HG03575 (cell line): ENCODE measurements around the gene LAMTOR2.

ENCODE experiments used
- ATAC-seq: cut with Tn5 transposase; IDR thresholded peaks from one replicate; pipeline ENCODE4 v1.9.1; 2021; ENCODE audit not compliant: unreplicated experiment, insufficient number of reproducible peaks, low FRiP score; ENCODE audit errors: extremely low read depth

Gene LAMTOR2

DNA sequence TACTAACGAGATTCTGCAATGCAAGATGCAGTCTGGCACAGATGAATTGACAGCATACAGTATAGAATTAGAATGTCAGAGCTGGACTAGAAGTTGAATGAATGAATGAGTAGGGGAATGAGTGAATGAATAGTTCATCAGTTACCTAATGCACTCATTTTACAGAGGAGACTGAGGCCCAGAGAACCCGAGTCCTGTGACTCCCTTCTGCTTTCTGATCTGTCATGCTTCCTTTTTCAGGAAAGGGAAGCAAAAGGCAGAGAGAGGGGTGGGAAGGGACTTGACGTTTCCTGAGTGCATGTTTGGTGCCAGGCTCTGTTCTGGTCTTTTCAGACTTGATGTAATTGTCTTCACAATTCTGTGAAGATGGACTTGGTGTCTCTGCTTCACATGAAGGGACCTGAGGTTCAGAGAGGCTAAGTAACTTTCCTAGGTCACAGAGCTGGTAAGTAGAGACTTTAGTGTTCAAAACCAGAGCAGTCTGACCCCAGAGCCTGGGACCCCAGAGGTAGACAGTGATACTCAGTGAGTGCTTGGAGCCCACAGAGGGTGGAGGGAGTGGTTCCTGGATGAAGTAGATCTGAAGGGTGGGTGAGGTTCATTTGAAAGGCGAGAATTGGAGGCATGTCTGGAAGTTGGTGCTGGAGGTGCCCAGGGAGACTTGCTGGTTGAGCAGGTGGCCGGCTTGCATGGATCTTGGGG, 35.7 kb downstream of the LAMTOR2 start:
- no peak for ATAC-seq

DNA sequence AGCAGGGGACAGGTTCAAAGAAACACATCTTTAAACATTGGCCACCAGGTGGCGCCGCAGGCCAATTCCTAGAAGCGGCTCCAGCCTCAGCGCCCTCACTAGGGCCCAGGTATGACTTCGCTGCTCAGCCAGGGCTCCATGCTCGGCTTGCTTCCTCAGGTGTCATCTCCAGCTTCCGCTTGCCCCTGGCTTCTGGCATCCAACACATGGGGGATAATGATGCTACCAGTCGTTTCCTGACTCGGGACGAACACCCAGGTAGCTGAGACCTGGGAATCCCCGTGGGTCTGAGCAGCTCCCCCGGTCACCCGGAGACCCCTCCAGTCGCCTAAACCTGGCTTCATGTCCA, 36.2 kb downstream of the LAMTOR2 start:
- no peak for ATAC-seq

DNA sequence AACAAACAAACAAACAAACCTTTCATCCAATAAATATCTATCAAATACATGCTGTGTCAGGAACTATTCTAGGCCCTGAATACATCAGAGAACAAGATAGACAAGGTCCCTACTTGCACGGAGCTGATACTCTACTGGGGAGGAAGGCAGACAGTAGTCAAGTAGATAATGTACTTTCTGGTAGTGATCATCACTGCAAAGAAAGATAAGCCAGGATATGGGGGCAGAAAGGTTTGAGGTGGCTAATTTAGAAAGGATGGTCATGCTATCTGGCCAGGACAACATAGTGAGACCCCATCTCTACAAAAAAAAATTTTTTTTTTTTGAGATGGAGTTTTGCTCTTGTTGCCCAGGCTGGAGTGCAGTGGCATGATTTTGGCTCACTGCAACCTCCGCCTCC, 37.0 kb downstream of the LAMTOR2 start:
- no peak for ATAC-seq

DNA sequence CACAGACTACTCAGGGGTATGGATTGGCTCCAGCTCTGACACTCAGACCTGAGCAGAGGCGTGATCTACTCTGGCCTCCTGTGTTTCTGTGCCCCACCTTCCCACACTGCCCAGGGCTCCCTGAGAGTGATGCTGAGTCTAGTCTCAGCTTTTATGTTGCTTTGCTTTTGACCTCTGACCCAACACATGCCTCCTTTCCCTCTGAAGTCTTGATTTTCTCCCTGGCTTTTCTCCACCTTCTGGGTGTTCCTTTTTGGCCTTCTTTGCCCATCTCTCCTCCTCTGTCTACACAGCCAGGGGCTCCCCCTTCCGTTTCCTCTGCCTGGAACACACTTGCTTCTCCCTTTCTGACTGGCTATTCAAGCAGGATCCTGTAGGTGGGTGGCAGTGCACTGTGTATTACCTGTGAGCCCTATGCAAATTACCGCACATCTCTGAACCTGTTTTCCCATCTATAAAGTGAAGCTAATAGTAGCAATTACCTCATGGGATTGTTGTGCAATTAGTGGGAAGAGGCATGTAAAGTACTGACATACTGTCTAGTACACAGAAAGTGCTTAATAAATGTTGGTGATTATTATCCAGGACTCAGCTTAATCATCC, 41.4 kb downstream of the LAMTOR2 start:
- no peak for ATAC-seq

DNA sequence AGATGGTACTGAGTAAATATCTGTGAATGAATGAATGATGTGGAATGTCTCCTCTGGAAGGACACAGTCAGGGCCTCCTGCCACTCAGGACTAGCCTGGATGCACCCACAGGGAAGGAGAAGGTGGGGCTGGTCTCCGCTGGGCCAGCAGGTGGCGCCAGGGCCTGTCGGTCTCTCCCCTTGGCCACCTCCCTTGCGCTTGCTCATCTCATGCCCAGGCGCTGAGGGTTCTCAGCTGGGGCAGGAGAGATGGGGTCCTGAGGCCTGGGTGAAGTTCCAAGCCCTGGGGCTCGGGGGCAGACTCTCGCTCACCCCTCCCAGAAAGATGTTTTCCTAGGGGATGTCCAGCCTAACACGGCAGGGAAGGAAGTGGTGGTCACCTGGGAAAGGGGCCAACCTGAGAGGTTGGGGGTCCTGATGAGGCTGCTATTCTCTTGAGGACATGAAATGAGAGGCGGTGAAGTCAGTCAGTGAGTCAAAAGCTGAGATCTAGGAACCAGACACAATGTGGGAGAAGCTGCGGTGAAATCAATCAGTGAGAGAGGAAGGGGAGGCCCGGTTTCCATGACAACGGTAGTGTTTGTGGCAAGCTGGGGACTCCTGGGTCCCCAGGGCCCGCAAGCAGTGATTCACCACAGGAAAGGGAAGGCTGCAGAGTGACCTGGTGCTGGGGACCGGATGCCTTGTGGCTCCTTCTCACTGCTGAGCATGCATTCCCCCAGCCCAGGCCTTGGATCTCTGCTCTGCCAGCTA, 42.2 kb downstream of the LAMTOR2 start:
- ATAC-seq = no peak

DNA sequence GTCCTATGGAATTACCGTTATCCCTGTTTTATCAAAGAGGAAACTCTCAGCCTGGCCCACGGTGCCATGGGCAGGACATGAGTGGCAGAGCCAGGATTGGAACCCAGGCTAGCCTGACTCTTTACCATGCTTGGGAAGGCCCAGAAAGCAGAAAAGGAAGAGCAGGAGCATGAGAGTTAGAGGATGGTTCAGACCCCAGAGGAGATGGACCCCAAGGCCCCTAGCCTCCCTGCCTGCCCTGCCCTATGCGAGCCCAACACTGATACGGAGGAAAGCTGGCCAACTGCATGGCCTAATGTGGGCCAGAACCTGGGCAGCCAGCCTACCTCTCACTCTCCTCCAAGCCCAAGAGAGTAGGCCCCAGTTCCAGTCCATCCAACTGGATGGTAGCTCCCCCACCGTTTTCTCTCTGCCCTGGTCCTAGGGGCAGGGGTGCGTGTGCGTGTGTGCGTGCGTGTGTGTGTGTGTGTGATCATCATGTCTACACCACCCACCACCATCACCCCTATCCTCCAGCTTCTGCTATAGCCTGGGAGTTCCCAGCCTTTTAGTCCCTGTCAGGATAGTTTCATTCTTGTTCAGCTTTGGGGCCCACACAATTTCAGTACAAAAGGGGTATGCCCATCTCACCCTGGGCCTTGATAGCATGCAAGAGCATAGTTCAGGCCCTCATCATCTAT, 43.1 kb downstream of the LAMTOR2 start:
- no peak for ATAC-seq

DNA sequence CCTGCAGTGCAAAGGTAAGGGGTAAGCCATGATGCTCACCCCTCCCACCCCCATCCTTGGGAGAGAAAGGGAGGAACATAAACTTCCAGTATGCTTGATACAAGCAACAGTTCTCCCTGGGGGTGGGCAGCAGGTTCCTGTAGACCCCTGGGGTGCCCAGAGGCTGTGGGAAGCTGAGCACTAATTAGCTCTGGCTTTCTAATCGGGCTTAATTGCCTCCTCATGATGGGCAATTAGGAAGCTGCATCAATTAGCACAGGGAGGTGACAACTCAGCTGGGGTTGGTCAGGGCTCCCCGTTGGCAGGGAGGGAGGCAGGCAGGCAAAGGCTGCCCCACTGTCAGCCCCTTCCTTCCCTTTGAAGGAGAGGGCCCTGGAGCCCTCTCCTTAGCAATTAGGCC, 44.2 kb downstream of the LAMTOR2 start:
- no peak for ATAC-seq

DNA sequence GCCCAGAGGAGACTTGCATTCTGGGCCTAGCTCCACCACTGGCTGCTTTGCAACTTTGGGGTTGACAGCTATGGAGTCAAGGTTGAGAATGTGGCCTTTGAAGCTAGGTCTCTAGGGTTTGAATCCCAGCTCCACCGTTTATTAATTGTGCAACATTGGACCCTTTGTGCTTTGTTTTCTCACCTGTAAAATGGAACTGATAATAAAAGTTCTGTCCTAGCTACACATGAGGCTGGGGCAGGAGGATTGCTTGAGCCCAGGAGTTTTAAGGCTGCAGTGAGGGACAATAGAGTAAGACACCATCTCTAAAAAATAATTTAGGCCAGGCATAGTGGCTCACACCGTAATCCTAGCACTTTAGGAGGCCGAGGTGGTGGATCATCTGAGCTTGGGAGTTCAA, 44.7 kb downstream of the LAMTOR2 start:
- ATAC-seq = no peak

DNA sequence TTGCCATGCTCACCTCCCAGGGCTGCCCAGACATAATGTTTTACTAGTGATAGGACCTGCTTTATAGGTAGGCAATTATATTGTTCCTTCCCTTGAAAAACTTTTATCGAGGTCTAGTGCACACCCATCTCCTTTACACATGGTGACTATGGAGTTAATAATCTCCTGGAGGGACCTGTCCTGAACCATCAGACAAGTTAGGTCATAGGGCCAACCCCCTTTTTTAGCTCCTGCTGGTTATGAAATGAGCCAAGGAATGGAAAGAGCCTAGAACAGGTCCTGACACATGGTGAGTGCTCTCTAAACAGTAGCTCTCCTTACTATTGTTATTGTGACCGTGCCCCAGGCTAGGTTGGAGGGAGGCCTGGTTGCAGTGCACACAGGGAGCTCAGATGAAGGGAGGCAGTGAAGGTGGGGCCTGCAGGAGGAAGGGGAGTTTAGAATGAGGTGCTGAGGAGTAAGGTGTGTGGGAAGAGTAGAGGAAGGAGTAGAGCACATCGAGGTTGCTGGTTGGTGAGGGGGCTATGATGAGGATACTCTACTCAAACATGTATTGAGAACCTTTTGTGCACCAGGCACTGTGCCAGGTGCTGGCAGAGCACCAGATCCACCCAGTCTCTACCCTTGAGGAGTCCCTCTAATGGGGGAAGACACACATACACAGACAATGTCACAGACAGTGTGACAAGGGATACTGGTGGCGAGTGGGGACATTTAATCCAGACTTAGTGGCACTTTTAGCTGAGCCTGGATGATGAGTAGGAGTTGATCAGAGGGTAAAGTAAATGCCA, 45.8 kb downstream of the LAMTOR2 start:
- ATAC-seq = no peak

DNA sequence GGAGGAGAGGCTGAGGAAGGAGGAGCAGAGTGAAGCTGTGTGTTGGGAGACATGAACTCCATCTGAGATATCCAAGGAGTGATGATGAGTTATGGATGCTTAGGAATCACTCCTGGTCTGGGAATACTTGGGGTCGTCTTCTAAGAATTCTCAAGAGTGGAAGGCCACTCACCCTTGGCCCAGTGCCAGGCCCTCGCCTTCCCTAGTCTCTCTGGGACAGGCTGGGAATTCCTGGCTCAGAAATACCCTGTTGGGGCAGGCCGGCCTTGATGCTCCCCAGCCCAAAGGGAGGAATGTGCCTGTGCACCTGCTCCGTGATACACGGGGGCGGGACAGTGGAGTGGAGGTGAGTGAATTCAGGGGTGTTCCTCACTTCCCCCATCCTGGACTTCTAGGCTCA, 47.3 kb downstream of the LAMTOR2 start:
- ATAC-seq = no peak

DNA sequence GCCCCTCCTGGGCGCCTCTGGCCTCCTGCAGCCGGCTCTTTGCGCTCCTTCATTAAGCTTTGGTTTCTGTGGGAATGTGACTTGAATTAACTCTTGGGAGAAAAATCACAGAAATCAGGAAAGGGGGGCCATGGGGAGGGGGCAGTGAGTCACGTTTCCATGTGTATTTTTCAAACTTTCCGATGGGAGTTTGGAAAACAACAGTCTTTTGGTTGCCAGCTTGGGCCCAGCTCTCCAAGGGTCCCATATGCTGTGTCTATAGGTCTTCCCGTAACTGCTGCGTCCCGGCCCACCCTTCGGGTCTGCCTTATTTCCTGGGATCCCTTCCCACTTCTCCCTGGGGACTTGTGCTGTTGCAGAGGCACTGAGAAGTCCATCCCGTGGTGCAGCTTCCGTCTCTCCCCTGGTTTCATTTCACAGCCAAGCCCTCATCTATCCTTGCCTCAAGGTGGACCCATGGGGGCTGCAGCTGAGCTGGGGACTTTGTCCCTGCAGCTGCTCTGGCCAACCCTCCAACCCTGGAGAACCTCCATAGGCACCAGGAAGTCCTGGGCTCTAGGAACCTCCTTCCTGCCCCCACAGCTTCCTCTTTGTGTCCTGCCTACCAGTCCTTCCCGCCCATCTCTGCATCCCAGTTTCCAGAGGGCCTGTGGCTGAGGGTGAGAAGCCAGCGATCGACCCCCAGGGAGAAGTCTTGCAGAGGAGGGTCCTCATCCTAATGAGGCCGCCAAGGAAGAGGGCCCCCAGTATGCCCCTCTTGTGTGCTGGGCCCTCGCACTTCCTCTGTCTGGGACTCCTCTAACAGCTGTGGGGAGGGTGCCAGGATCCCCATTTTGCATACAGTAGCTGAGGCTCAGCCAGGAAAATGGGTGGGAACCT, 48.3 kb downstream of the LAMTOR2 start:
- no peak for ATAC-seq

DNA sequence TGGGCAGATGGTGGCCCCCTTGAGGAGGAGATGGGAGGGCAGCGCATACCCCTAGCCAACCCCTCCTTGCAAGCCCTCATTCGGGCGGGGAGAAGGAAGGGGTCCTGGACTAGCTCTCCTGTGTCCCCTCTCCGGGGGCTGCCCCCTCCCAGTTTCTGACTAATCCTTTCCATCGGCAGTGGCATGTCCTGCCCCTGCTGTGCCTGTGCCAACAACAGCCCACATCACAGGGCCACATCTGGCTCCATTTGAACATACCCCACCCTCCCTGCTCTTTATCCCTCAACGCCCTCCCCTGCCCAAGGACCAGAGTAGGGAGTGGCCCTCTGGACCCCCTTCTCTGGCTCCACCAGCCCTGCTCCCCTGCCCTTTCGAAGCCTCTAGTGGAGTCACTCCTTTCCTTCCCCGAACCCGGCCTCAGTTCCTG, 49.0 kb downstream of the LAMTOR2 start:
- ATAC-seq = no peak

DNA sequence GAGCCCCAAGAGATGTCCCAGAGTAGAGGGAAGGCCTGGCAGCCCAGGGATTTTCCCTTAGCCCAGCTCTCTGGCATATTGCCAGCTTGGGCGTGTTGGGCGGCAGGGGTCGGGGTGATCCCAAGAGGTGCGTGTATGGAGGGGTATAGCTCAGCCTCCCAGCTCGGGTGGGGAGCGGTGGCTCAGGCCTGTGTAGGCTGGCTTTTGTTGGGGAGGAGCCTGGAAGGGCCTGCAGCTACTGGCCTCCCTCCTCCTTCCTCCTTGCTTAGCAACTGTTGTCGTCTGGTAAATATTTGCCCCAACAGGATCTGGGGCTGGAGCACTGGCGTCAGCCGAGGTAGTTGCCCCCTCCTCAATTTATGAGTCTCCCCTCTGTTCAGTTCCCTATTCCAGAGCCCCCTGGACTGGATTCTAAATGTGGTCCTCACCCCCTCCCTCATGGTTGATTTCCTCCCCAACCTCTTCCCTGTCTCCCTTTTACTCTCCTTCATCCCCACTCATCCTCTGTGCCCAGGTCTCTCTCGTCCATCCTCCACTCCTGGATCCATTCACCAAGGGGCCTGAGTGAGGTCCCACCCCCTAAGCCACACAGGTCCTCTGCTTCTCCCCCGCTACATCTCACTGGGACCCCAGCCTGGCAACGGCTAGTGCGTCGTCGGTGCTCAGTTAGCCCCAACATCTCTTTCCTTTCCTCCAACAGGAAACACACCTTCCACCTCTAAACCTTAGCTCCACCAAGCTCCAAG, 49.7 kb downstream of the LAMTOR2 start:
- no peak for ATAC-seq

DNA sequence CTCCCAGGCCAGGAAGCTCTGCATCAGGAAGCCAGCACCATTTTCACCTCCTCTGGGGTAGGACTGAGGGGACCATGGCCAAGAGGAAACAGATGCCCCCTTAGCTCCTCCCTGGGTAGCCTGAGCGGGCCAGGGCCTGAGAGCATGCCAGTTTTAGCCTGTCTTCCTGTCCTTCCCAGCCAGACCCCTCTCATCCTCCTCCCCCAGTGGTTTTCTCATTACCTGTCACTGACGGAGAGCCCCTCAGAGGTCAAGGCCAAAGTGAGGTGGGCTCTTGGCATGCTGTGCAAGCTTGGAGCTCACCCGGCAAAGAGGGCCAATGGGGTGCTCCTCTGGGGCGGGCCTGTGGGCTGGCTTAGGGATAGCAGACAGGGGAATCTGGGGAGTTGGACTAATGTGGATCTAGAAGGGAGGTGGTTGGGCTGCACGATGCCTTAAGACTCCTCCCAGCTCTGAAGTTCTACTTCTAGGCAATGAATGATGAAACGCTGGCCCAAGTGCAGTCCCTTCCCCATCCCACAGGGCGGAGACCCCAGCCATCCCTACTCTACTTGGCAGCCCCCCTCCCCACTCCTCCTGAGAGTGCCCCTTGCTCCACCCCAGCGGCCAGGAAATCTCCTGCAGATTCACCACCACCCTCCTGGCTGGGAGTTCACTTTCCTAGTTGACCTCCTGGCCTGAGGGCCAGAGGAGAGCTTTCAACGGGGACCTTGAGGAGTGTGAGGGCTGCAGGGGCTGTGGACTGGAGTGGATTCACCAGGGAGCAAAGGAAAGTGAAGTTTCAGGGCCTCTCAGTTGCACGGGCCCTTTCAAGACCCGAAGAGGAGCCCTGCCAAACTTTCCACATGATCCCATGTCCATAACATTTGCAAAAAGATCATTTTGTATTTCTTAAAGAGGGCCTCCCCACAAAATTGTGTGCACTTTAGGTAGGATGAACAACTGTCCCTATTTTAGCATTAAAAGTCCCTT, 50.6 kb downstream of the LAMTOR2 start:
- no peak for ATAC-seq

DNA sequence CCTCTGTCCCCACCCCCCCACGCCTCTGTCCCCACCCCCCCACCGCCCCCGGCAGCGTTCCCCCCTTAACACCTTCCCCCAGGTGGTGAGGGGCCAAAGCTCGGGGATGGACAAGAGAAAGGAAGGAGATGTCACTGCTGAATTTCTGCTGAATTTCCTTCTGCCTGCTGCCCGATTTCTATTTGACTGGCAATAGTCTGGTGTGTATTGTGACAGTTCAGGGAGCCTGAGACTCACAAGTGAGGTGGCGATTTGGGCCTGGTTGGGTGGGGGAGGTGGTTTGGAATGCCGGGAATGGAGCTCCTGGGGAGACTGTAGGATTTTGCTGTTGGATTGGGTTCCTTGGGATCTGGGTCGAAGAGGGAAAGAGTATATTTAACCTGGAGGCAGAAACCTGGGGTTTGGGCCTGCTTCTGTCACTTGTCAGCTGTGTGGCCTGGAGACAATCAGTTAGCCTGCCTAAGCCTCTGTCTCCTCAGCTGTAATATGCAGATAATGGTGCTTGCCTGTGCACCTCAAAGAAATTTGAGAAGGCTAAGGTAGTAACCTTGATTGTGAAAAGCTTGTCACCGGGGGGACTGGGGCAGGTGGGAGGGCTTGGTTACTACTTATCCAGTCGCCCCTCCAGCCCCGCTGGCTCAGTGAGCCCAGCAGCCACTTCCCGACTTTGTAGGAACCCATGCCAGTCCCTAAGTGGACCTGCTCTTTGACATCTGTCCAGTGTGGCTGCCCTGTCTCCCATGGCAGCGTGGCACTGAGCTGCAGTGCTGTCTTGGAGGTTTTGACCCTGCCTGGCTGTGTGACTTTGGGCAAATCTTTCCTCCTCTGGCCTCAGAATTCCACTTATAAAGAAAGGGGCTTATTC, 52.3 kb downstream of the LAMTOR2 start:
- ATAC-seq = no peak

DNA sequence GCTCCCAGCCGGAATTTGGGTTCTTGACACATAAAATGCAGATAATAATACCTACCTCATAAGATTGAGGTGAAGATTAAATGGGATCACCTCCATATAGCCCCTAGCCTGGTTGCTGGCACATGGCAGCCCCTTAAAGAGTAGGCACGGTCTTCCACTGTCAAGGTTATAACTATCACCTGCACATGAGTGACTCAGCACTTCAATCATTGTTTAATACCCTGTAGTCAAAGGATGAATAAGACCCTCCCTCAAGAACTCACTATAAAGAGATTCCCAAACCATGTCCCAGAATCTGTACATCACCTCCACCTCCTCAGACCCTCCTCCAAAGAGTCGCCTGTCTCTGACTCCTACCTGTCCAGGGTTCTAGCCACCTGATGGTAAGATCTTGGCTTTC, 53.5 kb downstream of the LAMTOR2 start:
- ATAC-seq = no peak
